IPS-18a (cell line): ENCODE results near the gene TRIM66.
"Not testable (repeated sequence)": the region's sequence is repeated elsewhere in the genome, so short reads cannot be mapped to it uniquely, and the experiment has no call there.

Experiments used
- H3K27ac ChIP-seq: one replicate; pipeline ENCODE4 v1.5.1; 2013; ENCODE audit warnings: low read length
- H3K27me3 ChIP-seq: one replicate; pipeline ENCODE4 v1.6.1; 2013; ENCODE audit warnings: mild to moderate bottlenecking, low read length; ENCODE audit not compliant: control insufficient read depth, insufficient read depth
- H3K36me3 ChIP-seq: one replicate; pipeline ENCODE4 v1.6.1; 2013; ENCODE audit warnings: low read depth, low read length; ENCODE audit not compliant: control insufficient read depth
- H3K4me1 ChIP-seq: one replicate; pipeline ENCODE4 v1.6.1; 2013; ENCODE audit warnings: low read depth, low read length; ENCODE audit not compliant: control insufficient read depth
- H3K4me3 ChIP-seq: one replicate; pipeline ENCODE4 v1.5.1; 2013; ENCODE audit warnings: low read length
- H3K9ac ChIP-seq: one replicate; pipeline ENCODE4 v1.6.1; 2013; ENCODE audit warnings: mild to moderate bottlenecking, low read length, moderate library complexity
- H3K9me3 ChIP-seq: one replicate; pipeline ENCODE4 v1.6.1; 2013; ENCODE audit warnings: low read depth, low read length; ENCODE audit not compliant: control insufficient read depth

Gene TRIM66

DNA sequence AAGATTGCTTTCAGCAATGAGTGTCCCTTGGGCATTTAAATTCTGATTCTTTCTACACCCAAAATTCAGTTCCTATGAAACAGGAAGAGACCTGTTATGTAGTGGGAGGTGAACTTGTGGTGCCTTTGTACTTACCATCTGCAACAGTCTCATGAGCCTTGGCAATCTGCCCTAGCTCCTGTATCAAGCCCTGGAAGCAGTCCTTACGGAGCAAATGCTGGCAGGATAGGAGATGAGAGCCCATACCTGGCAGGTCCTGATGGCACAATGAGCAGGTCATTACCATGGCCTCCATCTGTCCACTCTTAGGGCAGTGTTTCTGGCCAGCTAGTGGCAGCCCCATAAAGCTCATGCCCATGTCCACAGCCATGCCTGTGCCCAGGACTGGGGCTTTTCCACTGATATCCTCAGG lies 10.8 kb downstream of the TRIM66 start:
- Histone ChIP-seq H3K36me3 (no peaks in the 10 kb centered on the region), H3K27ac (peak overlapping the region; percentile 96), H3K27me3 (no peaks in the 10 kb centered on the region), H3K9ac (peak overlapping the region; percentile 75), H3K4me3 (peak overlapping the region; percentile 43), H3K4me1 (peaks cover 23% of the 10 kb centered on the region), H3K9me3 (no peaks in the 10 kb centered on the region)

DNA sequence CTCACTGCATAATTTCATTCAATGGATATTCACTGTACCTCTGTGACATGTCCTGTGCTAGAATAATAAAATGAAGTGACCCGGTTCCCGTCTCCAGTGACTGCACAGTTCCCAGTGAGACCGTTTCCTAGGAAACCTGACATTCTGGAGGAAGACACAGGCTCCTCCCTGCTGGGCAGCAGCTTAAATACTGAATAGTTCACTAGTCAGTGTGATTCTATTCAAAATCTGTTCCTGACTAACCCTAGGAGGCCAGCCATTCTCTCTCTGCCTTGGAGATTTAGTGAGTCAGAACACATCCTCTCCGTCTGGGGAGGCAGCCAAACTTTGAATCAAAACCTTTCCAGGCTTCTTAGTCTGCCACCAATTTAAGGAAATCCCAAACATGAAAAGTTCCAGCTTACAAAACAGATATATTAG lies 11.3 kb downstream of the TRIM66 start:
- peak overlapping the region; percentile 75 for H3K9ac ChIP-seq

DNA sequence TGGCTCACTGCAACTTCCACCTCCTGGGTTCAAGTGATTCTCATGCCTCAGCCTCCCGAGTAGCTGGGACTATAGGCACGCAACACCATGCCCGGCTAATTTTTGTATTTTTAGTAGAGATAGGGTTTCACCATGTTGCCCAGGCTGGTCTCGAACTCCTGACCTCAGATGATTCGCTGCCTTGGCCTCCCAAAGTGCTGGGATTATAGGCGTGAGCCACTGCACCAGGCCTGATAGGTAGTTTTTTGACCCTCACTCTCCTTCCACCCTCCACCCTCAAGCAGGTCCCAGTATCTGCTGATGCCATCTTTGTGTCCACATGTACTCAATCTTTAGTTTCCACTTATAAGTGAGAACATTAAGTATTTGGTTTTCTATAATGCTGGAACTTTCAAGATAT lies 12.4 kb downstream of the TRIM66 start:
- not testable (repeated sequence) for H3K36me3 ChIP-seq, H3K27ac ChIP-seq, H3K4me3 ChIP-seq, H3K9me3 ChIP-seq, H3K27me3 ChIP-seq
- peaks cover 17% of the 10 kb centered on the region for H3K4me1 ChIP-seq
- H3K9ac ChIP-seq = peak overlapping the region; percentile 75

More for the DNA sequence above, 11.3 kb downstream of the TRIM66 start:
- Histone ChIP-seq H3K9me3 (no peaks in the 10 kb centered on the region), H3K36me3 (no peaks in the 10 kb centered on the region), H3K27me3 (no peaks in the 10 kb centered on the region), H3K4me1 (peaks cover 19% of the 10 kb centered on the region), H3K4me3 (peak overlapping the region; percentile 43), H3K27ac (peak overlapping the region; percentile 96)

DNA sequence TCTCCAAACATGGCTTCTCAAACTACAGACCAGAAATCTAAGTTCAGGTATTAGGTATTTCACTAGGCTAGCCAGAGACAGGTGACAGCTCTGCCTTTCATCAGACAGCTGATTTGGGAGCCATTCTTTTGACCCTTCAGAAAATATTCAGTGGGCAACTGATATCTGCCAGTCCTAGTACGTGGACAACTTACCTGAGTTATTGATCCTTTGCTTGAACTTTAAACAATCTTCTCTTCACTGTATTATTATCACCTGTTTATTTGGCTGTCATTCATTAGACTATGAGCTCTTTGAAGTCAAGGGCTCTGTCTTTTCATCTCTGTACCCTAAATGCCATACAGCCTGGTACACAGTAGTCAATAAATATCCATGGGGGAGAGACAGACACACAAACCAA lies 17.2 kb downstream of the TRIM66 start:
- Histone ChIP-seq H3K9ac (no peak overlapping the region), H3K4me3 (no peak overlapping the region), H3K27ac (no peak overlapping the region), H3K9me3 (no peaks in the 10 kb centered on the region), H3K36me3 (no peaks in the 10 kb centered on the region), H3K27me3 (no peaks in the 10 kb centered on the region), H3K4me1 (peaks cover 4% of the 10 kb centered on the region)

DNA sequence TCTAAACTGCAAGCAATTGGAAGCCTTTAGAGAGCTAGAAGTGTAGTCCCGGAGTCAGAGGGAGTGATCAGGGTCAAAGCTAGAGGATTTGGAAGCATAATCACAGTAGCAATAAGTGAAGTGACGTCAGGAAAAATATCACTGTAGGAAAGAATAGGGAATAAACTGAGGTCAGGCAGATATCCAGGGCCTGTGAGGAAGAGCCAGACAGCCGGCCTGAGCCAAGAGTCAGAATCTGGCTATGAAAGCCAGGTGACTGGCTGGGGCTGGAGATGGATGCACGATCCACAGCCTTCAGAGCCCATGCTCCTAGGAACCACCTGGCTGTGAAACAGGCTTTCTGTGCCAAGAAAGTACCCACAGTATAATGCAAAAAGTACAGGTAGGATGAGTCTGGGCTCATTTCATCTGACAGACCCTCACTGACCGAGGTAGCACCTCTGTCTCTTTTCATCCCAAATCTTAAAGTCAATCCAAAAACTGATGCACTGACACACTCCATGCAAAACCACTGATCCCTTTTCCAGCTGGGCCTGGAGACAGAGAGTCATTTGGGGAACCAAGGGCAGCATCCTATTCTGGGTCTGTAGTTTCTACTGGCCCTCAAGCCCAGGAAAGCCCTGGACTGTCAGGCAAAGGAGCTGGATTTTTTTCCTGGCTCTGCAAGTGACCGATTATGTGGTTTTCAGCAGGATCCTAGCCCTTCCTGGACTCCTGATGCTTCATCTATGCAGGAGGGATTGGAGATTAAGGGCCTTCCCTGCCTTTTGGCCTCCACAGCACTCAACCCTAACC lies 21.3 kb downstream of the TRIM66 start:
- no peak overlapping the region for H3K9ac ChIP-seq
- H3K27me3 ChIP-seq = no peaks in the 10 kb centered on the region
- H3K4me3 ChIP-seq = no peak overlapping the region
- H3K36me3 ChIP-seq = no peaks in the 10 kb centered on the region
- no peak overlapping the region for H3K27ac ChIP-seq
- peaks cover 4% of the 10 kb centered on the region for H3K4me1 ChIP-seq
- H3K9me3 ChIP-seq = no peaks in the 10 kb centered on the region

DNA sequence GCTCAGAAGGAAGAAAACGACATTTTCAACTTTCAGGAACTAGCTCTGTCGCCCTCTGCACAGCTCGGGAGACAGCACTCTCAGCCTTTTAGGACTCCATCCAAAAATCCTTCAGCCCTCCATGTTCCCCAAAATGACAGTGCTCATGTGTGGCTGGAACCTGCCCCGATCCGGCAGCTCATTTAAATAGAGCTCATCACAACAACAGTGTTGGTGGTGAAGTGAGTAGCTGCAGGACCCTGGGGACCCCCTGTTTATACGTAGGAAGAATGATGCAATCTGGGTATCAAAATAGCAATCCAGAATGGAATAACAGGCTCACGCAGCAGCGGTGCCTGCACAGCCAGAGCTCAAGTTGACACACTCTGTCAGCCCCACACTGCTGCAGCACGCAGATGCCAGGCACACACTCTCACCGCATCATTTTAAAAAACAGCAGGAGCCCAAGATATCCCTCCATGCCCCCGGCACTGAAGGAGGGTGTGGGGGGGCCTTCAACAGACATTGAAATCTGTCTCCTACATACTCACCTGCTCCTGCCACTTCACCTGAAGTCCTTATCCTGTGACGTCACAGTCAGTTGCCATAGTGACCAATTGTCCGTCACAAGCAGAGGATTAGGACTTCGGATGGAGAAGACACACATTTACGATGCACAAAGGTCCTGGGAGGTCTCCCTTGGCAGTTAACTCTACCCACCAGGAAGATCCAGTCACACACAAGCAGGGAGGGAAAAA lies 24.0 kb downstream of the TRIM66 start:
- Histone ChIP-seq H3K4me1 (peaks cover 4% of the 10 kb centered on the region), H3K27ac (no peak overlapping the region), H3K27me3 (no peaks in the 10 kb centered on the region), H3K4me3 (no peak overlapping the region), H3K36me3 (no peaks in the 10 kb centered on the region), H3K9me3 (no peaks in the 10 kb centered on the region), H3K9ac (no peak overlapping the region)

DNA sequence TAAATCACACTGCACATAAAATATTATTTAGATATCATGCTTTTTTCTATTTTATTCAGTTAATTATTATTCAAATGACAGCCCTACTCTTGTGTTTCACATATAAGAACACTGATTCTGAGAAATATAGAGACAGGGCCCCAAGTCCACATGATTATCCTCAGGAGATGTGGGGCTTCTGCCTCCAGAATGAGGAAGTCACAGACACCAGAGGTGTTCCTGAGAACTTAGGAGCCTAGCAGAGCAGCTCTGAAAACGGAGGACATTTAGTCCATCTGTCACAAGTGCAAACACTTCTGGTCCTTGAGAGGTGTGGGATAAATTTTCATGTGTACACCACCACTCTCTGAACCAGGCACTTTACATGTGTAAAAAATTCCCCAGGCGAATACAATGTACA lies 26.2 kb downstream of the TRIM66 start:
- Histone ChIP-seq H3K36me3 (no peaks in the 10 kb centered on the region), H3K9ac (no peak overlapping the region), H3K4me1 (no peaks in the 10 kb centered on the region), H3K27me3 (no peaks in the 10 kb centered on the region), H3K4me3 (no peak overlapping the region), H3K9me3 (no peaks in the 10 kb centered on the region), H3K27ac (no peak overlapping the region)

DNA sequence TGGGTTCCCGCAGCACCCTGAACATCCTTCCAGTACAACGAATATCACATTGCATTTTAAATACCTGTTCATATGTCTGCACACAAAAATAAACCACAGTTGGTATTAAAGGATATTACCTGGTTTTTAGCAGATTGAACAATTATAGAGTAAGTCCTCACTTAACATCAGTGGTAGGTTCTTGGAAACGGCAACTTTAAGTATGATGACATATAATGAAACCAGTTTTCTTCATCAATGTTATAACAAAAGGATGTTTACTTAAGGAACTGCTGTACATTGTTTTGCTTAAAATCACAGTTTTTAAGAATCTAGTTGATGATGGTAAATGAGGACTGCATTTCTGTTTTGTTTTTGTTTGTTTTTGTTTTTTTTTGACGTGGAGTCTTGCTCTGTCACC lies 28.0 kb downstream of the TRIM66 start:
- no peaks in the 10 kb centered on the region for H3K27me3 ChIP-seq

DNA sequence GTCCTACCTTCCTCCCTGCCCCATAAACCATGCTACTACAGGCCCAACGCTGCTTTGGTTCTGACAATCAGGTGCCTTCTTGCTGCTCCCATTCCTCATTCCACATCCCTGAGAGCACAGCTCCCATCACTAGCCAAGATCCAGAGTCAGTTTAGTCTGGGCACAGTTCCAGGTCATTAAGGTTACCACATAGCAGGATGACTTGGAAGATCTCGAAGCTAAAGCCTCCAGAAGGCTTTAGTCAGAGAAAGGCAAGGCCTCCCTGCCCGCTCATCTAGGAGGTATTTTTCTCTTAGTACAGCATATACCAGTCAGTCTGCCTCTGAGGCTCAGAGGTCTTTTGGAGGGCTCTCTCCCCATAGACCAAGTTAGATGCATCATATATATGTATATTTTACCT lies 30.3 kb downstream of the TRIM66 start:
- Histone ChIP-seq H3K9ac (no peak overlapping the region), H3K27ac (no peak overlapping the region), H3K27me3 (no peaks in the 10 kb centered on the region), H3K36me3 (no peaks in the 10 kb centered on the region), H3K4me1 (no peaks in the 10 kb centered on the region), H3K4me3 (no peak overlapping the region), H3K9me3 (no peaks in the 10 kb centered on the region)

More for the DNA sequence above, 28.0 kb downstream of the TRIM66 start:
- H3K27ac ChIP-seq = no peak overlapping the region
- H3K9ac ChIP-seq = no peak overlapping the region
- no peak overlapping the region for H3K4me3 ChIP-seq
- no peaks in the 10 kb centered on the region for H3K4me1 ChIP-seq
- no peaks in the 10 kb centered on the region for H3K9me3 ChIP-seq
- no peaks in the 10 kb centered on the region for H3K36me3 ChIP-seq

DNA sequence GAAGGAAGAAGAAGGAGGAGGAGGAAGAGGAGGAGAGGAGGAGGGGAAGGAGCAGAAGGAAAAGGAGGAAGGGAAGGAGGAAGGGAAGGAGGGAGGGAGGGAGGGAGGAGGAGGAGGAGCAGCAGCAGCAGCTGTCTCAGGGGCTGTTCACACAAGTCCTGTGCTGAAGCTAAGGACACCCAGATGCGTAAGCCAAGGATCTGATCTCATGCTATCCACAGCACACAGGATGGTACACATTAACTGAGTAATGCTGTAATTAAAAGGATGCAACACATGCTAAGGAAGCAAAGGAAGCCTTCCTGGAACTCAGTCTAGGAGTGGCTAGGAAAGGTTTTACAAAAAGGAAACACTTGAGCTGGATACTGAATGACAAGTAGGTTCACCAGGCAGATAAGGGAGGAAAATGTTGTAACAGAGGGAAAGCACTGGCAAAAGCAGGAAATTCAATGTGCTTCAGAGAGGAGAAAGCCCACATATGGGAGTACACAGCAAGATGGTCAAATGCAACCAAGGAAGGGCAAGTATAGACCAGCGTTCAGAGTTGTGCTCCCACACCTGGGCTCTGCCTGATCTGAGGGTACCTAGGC lies 32.0 kb downstream of the TRIM66 start:
- Histone ChIP-seq H3K9ac (no peak overlapping the region), H3K4me3 (no peak overlapping the region), H3K27ac (no peak overlapping the region), H3K4me1 (no peaks in the 10 kb centered on the region), H3K27me3 (no peaks in the 10 kb centered on the region), H3K36me3 (peaks cover 6% of the 10 kb centered on the region), H3K9me3 (no peaks in the 10 kb centered on the region)

DNA sequence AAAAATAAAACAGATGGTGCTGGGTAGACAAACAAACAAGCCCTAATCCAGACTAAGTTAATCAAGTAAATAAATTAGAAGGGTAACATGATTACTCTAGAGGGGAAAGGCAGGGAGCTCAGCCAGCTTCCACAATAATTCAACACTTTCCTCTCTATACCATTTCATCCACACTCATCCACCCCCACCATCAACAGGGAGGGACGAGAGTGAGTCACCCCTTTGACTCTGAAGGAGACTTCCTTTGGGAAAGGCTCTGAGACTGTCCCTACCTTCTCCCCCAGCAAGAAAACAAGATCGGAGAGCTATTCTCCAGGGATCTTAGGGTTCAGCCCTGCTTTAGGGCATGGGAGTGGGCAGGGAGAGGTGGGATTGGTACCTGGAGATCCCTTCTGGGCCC lies 33.1 kb downstream of the TRIM66 start:
- H3K36me3 ChIP-seq = peaks cover 6% of the 10 kb centered on the region
- H3K9me3 ChIP-seq = no peaks in the 10 kb centered on the region
- no peak overlapping the region for H3K9ac ChIP-seq
- H3K27me3 ChIP-seq = no peaks in the 10 kb centered on the region
- no peak overlapping the region for H3K27ac ChIP-seq
- H3K4me3 ChIP-seq = no peak overlapping the region
- no peaks in the 10 kb centered on the region for H3K4me1 ChIP-seq
